CD8-positive, alpha-beta memory T cell (primary cell): Measurements from ENCODE around the gene UBASH3A. TPM values are rescaled to one million over a fixed set of nuclear protein-coding genes. Genes with fewer than 3 reads are reported as not detected.
A peak's percentile ranks its signal among the peaks of the same experiment; 100 is the strongest.

Source experiments
- CTCF ChIA-PET: fragments of 350-600 bp; sonication (Branson Sonifier 250); formaldehyde crosslinking; loops from one replicate; lab custom pipeline; 2021; ENCODE audit warnings: antibody characterized with exemption; lab: Charles Lee
- POLR2A ChIA-PET: fragments of 350-600 bp; sonication (Branson Sonifier 250); formaldehyde crosslinking; loops from one replicate; lab custom pipeline; 2021; ENCODE audit warnings: antibody characterized with exemption; lab: Charles Lee
- DNase-seq, 5 donors: peaks; one replicate each; pipeline versions ENCODE4 v3.0.0 to v3.0.0-alpha.2; 2020 to 2022; ENCODE audit warnings: mixed read lengths in 1 of 5
- H3K27ac ChIP-seq: one replicate; pipeline ENCODE4 v1.7.0; 2013; ENCODE audit warnings: low read depth, mild to moderate bottlenecking, low read length, moderate library complexity
- H3K27me3 ChIP-seq: 2 replicates; pipeline ENCODE4 v1.7.0; 2013; ENCODE audit warnings: low read length, mild to moderate bottlenecking; ENCODE audit not compliant: insufficient read depth, poor library complexity, severe bottlenecking
- H3K36me3 ChIP-seq: 2 replicates; pipeline ENCODE4 v1.7.0; 2013; ENCODE audit warnings: mild to moderate bottlenecking, low read length, moderate library complexity; ENCODE audit not compliant: insufficient read depth
- H3K4me1 ChIP-seq: 2 replicates; pipeline ENCODE4 v1.7.0; 2013; ENCODE audit warnings: mild to moderate bottlenecking, low read length, moderate library complexity; ENCODE audit not compliant: insufficient read depth
- H3K4me3 ChIP-seq: 2 replicates; pipeline ENCODE4 v1.7.0; 2013; ENCODE audit warnings: mild to moderate bottlenecking, low read length
- H3K9me3 ChIP-seq: 2 replicates; pipeline ENCODE4 v1.7.0; 2013; ENCODE audit warnings: mild to moderate bottlenecking, low read length
- H3K27ac Mint-ChIP-seq, 8 donors: one replicate each; pipeline ENCODE4 v1.8.0; 2020 to 2021; ENCODE audit warnings: mixed read lengths in 8 of 8, mild to moderate bottlenecking in 6 of 8, inconsistent platforms in 3 of 8, moderate library complexity in 3 of 8
- H3K27me3 Mint-ChIP-seq, 2 donors: one replicate each; pipeline ENCODE4 v1.8.0; 2020 to 2021; ENCODE audit warnings: mixed read lengths in 2 of 2, mild to moderate bottlenecking in 1 of 2, moderate library complexity in 1 of 2
- H3K36me3 Mint-ChIP-seq, 3 donors: one replicate each; pipeline ENCODE4 v1.8.0; 2020 to 2021; ENCODE audit warnings: mixed read lengths in 3 of 3, inconsistent platforms in 1 of 3, mild to moderate bottlenecking in 1 of 3
- H3K4me1 Mint-ChIP-seq, 3 donors: one replicate each; pipeline ENCODE4 v1.8.0; 2020 to 2021; ENCODE audit warnings: mixed read lengths in 3 of 3, inconsistent platforms in 1 of 3, mild to moderate bottlenecking in 1 of 3
- H3K4me3 Mint-ChIP-seq, 7 donors: one replicate each; pipeline ENCODE4 v1.8.0; 2020 to 2021; ENCODE audit warnings: mixed read lengths in 7 of 7, mild to moderate bottlenecking in 6 of 7, moderate library complexity in 4 of 7, inconsistent platforms in 2 of 7
- H3K9me3 Mint-ChIP-seq, 5 donors: one replicate each; pipeline ENCODE4 v1.8.0; 2020 to 2022; ENCODE audit warnings: mixed read lengths in 5 of 5, mild to moderate bottlenecking in 3 of 5, moderate library complexity in 2 of 5, inconsistent platforms in 1 of 5
- polyA plus RNA-seq: library from polyadenylated mRNA; unstranded; fragments of 300-500 nt; fragmentation: Illumina TruSeq; gene quantifications from one replicate; pipeline ENCODE4 v1.2.3, GENCODE V29; 2021
- total RNA-seq, 2 experiments: library from RNA; stranded (reverse); gene quantifications; one replicate each; pipeline ENCODE4 v1.2.3, GENCODE V29; 2021

Gene UBASH3A
- total and polyA plus RNA-seq, 3 experiments from 2014 or later = 36.4 to 55.1 (median 38.7) TPM

DNA sequence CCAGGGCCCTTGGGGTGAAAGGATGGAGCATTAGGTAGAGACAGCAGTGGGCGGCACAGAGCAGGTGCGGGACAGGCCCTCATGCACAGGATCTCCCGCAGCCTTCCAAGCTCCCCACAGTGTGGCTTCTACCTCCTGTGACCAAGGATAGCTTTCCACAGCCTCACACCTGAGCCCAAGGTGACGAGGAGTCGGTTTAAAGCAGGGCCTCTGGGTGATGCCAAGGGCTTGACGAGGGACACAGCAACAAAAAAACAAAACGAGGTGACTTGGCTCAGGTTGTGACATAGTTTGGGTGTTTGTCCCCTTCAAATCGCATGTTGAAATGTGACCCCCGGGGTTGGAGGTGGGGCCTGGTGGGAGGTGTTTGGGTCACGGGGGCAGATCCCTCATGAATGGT is 77.0 kb downstream of the UBASH3A start:
- H3K36me3 ChIP-seq = no peaks in the 10 kb centered on the region
- H3K27ac Mint-ChIP-seq = no peak overlapping the region
- peaks cover 3 to 17% of the 10 kb centered on the region in 2 donors for H3K27me3 Mint-ChIP-seq
- H3K9me3 ChIP-seq = no peaks in the 10 kb centered on the region
- no peaks in the 10 kb centered on the region for H3K4me1 ChIP-seq
- no peaks in the 10 kb centered on the region for H3K4me1 Mint-ChIP-seq
- H3K36me3 Mint-ChIP-seq = no peaks in the 10 kb centered on the region
- CTCF ChIA-PET = no interaction called here
- no peak overlapping the region for H3K4me3 Mint-ChIP-seq
- no peaks in the 10 kb centered on the region for H3K27me3 ChIP-seq
- no peak overlapping the region for H3K27ac ChIP-seq
- H3K4me3 ChIP-seq = no peak overlapping the region
- no peaks in the 10 kb centered on the region for H3K9me3 Mint-ChIP-seq
- no peak for DNase-seq
- POLR2A ChIA-PET = no interaction called here

- Histone ChIP-seq H3K4me1 (no peaks in the 10 kb centered on the region), H3K27ac (no peak overlapping the region), H3K9me3 (no peaks in the 10 kb centered on the region), H3K4me3 (no peak overlapping the region), H3K27me3 (no peaks in the 10 kb centered on the region), H3K36me3 (no peaks in the 10 kb centered on the region)
- ChIA-PET CTCF (no interaction called here), POLR2A (no interaction called here)
- Mint-ChIP-seq H3K27ac (no peak overlapping the region), H3K9me3 (no peaks in the 10 kb centered on the region), H3K36me3 (no peaks in the 10 kb centered on the region), H3K27me3 (peaks cover 3 to 21% of the 10 kb centered on the region in 2 donors), H3K4me1 (no peaks in the 10 kb centered on the region), H3K4me3 (no peak overlapping the region)
- no peak for DNase-seq
Observed at GRCh38 chr21:42481169-42481568, 77.5 kb downstream of the UBASH3A start.

DNA sequence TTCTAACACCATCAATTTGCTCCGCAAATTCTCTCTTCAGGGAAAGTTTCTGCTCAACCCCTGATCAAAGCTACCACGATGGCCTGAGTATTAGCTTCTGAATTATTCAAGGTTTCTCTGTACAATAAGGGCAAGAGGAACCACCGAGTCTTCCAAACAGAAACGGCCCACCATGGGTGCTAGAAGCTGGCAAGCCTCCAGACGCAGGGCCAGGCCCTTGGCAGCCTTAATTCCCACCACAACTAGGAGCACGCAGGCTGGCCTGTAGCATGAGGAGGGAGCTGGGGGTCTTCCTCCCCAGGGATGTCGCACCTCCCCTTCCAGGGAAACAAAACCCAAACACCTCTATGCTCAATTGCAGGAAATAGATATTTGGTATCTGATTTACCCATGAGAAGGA is 81.3 kb downstream of the UBASH3A start:
- H3K27ac Mint-ChIP-seq = no peak overlapping the region
- H3K9me3 Mint-ChIP-seq = no peaks in the 10 kb centered on the region
- no peaks in the 10 kb centered on the region for H3K27me3 ChIP-seq
- H3K4me3 Mint-ChIP-seq = no peak overlapping the region
- H3K4me1 Mint-ChIP-seq = no peaks in the 10 kb centered on the region
- H3K36me3 Mint-ChIP-seq = peaks cover 0 to 3% (median 3%) of the 10 kb centered on the region in 3 donors
- no peaks in the 10 kb centered on the region for H3K36me3 ChIP-seq
- H3K27ac ChIP-seq = no peak overlapping the region
- no peaks in the 10 kb centered on the region for H3K4me1 ChIP-seq
- CTCF ChIA-PET = interaction anchor here (0.6 kb wide), 1 partner anchor 1442 kb away, joined by 3 read pairs; no protein-coding TSS in a partner anchor
- H3K27me3 Mint-ChIP-seq = peaks cover 12 to 35% of the 10 kb centered on the region in 2 donors
- no peak overlapping the region for H3K4me3 ChIP-seq
- H3K9me3 ChIP-seq = no peaks in the 10 kb centered on the region
- POLR2A ChIA-PET = no interaction called here
- DNase-seq = no peak

DNA sequence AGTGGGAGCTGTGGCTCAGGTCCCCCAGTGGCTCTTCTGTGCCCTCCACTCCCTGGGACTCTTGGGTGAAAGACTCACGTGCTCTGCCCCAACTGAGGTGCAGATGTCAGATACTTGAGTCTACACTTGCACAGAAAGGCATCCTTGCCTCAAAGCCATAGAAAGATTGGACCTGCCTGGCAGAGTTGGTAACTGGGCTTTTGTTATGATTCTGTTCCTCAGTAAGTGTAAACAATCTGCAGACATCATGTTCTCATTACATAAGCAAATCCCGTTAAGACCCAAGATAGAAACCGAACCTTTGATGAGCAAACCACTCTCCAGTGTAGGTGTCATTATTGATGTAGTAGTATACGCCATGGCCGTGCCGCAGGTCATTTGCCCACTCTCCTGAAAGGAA is 82.4 kb downstream of the UBASH3A start:
- Histone ChIP-seq H3K27ac (no peak overlapping the region), H3K27me3 (no peaks in the 10 kb centered on the region), H3K36me3 (no peaks in the 10 kb centered on the region), H3K9me3 (no peaks in the 10 kb centered on the region), H3K4me3 (no peak overlapping the region), H3K4me1 (no peaks in the 10 kb centered on the region)
- Mint-ChIP-seq H3K36me3 (peaks cover 0 to 3% (median 3%) of the 10 kb centered on the region in 3 donors), H3K27ac (no peak overlapping the region), H3K4me3 (no peak overlapping the region), H3K4me1 (no peaks in the 10 kb centered on the region), H3K9me3 (no peaks in the 10 kb centered on the region), H3K27me3 (peaks cover 12 to 38% of the 10 kb centered on the region in 2 donors)
- DNase-seq = peak in 1 of 5 donors; percentile 13
- ChIA-PET POLR2A (no interaction called here), CTCF (no interaction called here)

GRCh38 chr21:42486531-42486930 is 82.8 kb downstream of the UBASH3A start:
- POLR2A ChIA-PET = no interaction called here

GRCh38 chr21:42489006-42489563 is 85.4 kb downstream of the UBASH3A start:
- no peaks in the 10 kb centered on the region for H3K9me3 Mint-ChIP-seq
- no peak for DNase-seq
- Histone ChIP-seq H3K27ac (no peak overlapping the region), H3K4me1 (no peaks in the 10 kb centered on the region), H3K27me3 (no peaks in the 10 kb centered on the region), H3K36me3 (no peaks in the 10 kb centered on the region), H3K9me3 (no peaks in the 10 kb centered on the region), H3K4me3 (no peak overlapping the region)
- H3K36me3 Mint-ChIP-seq = peaks cover 0 to 4% (median 3%) of the 10 kb centered on the region in 3 donors
- no peak overlapping the region for H3K4me3 Mint-ChIP-seq
- H3K27ac Mint-ChIP-seq = no peak overlapping the region
- no peaks in the 10 kb centered on the region for H3K4me1 Mint-ChIP-seq
- POLR2A ChIA-PET = no interaction called here
- H3K27me3 Mint-ChIP-seq = peaks cover 18 to 35% of the 10 kb centered on the region in 2 donors
- CTCF ChIA-PET = no interaction called here

More at GRCh38 chr21:42486531-42486930, 82.8 kb downstream of the UBASH3A start:
- Mint-ChIP-seq H3K27me3 (peaks cover 12 to 38% of the 10 kb centered on the region in 2 donors), H3K36me3 (peaks cover 0 to 3% (median 3%) of the 10 kb centered on the region in 3 donors), H3K27ac (no peak overlapping the region), H3K4me1 (no peaks in the 10 kb centered on the region), H3K4me3 (no peak overlapping the region), H3K9me3 (no peaks in the 10 kb centered on the region)
- H3K36me3 ChIP-seq = no peaks in the 10 kb centered on the region
- no peak for DNase-seq
- H3K4me3 ChIP-seq = no peak overlapping the region
- CTCF ChIA-PET = no interaction called here
- no peaks in the 10 kb centered on the region for H3K27me3 ChIP-seq
- H3K9me3 ChIP-seq = no peaks in the 10 kb centered on the region
- H3K4me1 ChIP-seq = no peaks in the 10 kb centered on the region
- no peak overlapping the region for H3K27ac ChIP-seq

- H3K27me3 ChIP-seq = no peaks in the 10 kb centered on the region
- Mint-ChIP-seq H3K36me3 (peaks cover 0 to 4% (median 3%) of the 10 kb centered on the region in 3 donors), H3K4me3 (no peak overlapping the region), H3K27ac (peak overlapping the region in 1 of 8 donors; percentile 63), H3K9me3 (no peaks in the 10 kb centered on the region), H3K4me1 (no peaks in the 10 kb centered on the region), H3K27me3 (peaks cover 21 to 32% of the 10 kb centered on the region in 2 donors)
- no peaks in the 10 kb centered on the region for H3K9me3 ChIP-seq
- no peak overlapping the region for H3K4me3 ChIP-seq
- no peak for DNase-seq
- no peak overlapping the region for H3K27ac ChIP-seq
- CTCF ChIA-PET = no interaction called here
- no peaks in the 10 kb centered on the region for H3K36me3 ChIP-seq
- no peaks in the 10 kb centered on the region for H3K4me1 ChIP-seq
- POLR2A ChIA-PET = no interaction called here
Observed at GRCh38 chr21:42489991-42490390, 86.3 kb downstream of the UBASH3A start.

GRCh38 chr21:42490720-42491119 is 87.0 kb downstream of the UBASH3A start:
- no peaks in the 10 kb centered on the region for H3K36me3 ChIP-seq
- H3K4me1 ChIP-seq = peaks cover 3% of the 10 kb centered on the region
- no peak overlapping the region for H3K27ac ChIP-seq
- peaks cover 0 to 4% (median 3%) of the 10 kb centered on the region in 3 donors for H3K36me3 Mint-ChIP-seq
- no peaks in the 10 kb centered on the region for H3K9me3 ChIP-seq
- peaks cover 2 to 4% (median 4%) of the 10 kb centered on the region in 3 donors for H3K4me1 Mint-ChIP-seq
- H3K4me3 ChIP-seq = no peak overlapping the region
- no peak overlapping the region for H3K27ac Mint-ChIP-seq
- H3K9me3 Mint-ChIP-seq = no peaks in the 10 kb centered on the region
- no peak overlapping the region for H3K4me3 Mint-ChIP-seq
- peaks cover 22 to 30% of the 10 kb centered on the region in 2 donors for H3K27me3 Mint-ChIP-seq
- POLR2A ChIA-PET = no interaction called here
- no peaks in the 10 kb centered on the region for H3K27me3 ChIP-seq
- no peak for DNase-seq
- CTCF ChIA-PET = no interaction called here
